Spleen (tissue), 7 donors: ENCODE results near the gene APH1A.

Source experiments
- CTCF ChIP-seq, 11 experiments: fragments of 200-600 bp in 7 of 11; fragments of 450-650 bp in 4 of 11; sonication (generic) in 4 of 11; IDR thresholded peaks in 8 of 11; conservative IDR thresholded peaks in 3 of 11; 1 replicate in 7 of 11; 2 replicates in 4 of 11; pipeline versions ENCODE4 v1.4.0 to v1.8.0; 2016 to 2021; ENCODE audit warnings: antibody characterized with exemption in 11 of 11, inconsistent platforms in 4 of 11, mild to moderate bottlenecking in 1 of 11
- POLR2A ChIP-seq, 3 donors: fragments of 450-650 bp; IDR thresholded peaks; one replicate each; pipeline ENCODE4 v1.5.1; 2017; ENCODE audit warnings: antibody characterized with exemption in 3 of 3, mild to moderate bottlenecking in 1 of 3
- POLR2AphosphoS5 ChIP-seq, 3 donors: sonication (generic); formaldehyde crosslinking; IDR thresholded peaks; one replicate each; pipeline ENCODE4 v1.5.1; 2017; ENCODE audit warnings: antibody characterized with exemption in 3 of 3
- donor health status: DM: no; HTN: no; CAD: no; lungs with moderate emphysema.
- donor health status: DM: no; HTN: no; CAD: no.
- donor health status: DM: no; HTN: no; CAD: no.

- TF ChIP-seq CTCF (IDR thresholded peaks at IDR 0.05 in 8 of 11, conservative IDR thresholded peaks at IDR 0.05 in 3 of 11) (no peak), POLR2A (IDR thresholded peaks at IDR 0.05) (no peak), POLR2AphosphoS5 (IDR thresholded peaks at IDR 0.05) (peak in 1 of 3 donors; percentile 17)
Observed at GRCh38 chr1:150262388-150263320, 6.2 kb downstream of the APH1A start.
